ENCODE measurements around the gene OSR1.
"Not testable (repeated sequence)": the region's sequence is repeated elsewhere in the genome, so short reads cannot be mapped to it uniquely, and the experiment has no call there.

Gene OSR1

DNA sequence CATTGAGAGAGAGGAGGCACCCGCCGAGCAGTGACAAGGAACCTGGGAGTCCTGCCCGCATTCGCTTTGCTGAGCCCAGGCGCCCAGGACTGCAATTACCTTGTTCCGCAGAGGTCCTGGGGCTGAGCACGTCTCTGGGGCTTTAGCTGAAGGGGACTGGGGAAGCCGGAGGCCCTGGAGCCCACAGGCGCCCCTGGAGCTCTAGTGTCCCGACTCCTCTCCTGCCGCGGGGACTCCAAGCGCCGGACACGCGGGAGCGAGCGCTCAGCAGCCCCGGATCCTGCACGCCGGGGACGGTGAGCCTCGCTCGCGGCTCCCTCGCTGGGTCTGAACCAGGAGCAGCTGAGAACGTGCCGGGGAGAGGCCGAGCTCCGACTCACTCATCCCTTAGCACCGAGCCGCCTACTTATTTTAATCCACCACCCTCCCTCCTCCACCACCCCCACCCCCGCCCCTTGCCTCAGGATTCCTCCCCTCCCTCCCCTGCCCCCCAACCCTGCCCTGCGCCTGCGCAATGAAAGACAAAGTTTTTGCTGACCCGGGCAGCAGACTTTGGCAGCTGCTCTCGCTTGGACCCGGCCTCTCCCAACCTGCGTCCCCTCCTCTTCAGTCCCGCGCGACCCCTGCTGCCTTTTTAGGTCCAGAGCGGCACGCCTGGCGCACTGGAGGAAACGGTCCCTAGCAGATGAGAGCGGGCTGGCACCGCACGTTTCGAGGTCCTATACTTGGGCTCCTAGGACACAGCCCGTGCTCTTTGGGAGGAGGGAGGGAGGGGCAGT is at the start of gene OSR1:
OSR1 (minus strand) TSS at position 382 of the 779 bp plus-strand sequence. CDS start 4,818 bp downstream, outside the sequence.
- DNase-seq (ENCODE audit: low read depth in 2 of 2): no peak

DNA sequence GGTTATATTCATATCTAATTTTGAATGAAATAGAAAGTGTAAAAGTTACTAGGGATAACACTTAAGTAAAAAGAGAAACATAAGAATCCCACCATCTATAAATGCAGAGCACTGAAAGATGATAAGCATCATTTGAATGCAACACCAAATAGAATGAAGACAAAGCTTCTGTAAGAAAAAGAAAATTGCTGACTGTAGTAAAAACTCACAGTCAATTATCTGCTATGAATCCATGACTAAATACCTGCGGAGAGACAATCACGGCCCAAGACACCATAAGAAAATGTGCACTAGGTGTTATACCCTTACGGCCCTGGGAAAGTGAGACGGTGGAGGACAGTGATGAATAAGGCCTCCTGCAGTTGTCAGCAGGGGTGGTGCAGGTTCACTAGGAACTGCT is 45.4 kb upstream of the OSR1 start:
- DNase-seq (ENCODE audit: low read depth in 2 of 2): no peak

DNA sequence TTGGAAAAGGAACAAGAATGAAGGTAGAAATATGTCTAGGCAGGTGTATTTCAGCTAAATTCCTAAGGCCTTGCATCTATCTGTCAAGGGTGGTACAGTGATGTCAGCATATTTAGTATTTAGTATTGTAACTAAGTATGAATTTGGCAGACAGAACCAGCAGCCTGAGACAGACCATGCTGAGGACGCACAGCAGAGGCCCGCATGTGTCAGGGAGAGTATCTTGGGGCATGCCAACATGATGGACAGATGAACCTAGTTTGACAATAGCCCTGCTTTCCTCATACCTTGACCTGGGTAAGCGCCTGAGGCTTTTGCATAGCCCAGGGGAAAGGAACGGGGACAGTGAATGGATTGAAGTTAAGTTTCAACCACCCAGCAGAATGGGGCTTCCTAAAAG is 33.8 kb upstream of the OSR1 start:
- DNase-seq (ENCODE audit: low read depth in 2 of 2): no peak

DNA sequence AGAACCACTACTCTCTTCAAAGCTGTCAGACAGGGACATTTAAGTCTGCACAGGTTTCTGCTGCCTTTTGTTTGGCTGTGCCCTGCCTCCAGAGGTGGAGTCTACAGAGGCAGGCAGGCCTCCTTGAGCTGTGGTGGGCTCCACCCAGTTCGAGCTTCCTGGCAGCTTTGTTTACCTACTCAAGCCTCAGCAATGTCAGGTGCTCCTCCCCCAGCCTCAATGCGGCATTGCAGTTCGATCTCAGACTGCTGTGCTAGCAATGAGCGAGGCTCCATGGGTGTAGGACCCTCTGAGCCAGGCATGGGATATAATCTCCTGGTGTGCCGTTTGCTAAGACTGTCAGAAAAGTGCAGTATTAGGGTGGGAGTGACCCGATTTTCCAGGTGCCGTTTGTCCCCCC is 31.0 kb upstream of the OSR1 start:
- not testable (repeated sequence) for DNase-seq (ENCODE audit: low read depth in 2 of 2)

DNA sequence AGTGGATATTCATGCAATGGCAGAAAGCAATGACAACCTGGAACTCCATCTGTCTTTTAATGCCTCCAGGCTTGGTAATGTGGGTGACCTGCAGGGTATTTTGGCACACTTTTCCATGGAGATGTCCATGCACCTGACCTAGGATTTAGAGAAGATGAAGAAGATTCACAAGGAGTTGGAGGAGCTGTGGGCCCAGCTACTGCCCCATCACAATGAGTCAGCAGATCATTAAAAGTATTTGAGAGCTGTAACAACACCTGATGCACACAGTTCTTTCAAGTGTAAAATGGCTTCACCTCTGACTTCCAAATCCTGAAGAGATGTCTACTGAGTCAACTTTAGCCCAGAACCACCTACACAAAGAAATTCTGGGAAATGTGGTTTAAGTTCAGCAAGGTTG is 22.1 kb upstream of the OSR1 start:
- no peak for DNase-seq (ENCODE audit: low read depth in 2 of 2)

DNA sequence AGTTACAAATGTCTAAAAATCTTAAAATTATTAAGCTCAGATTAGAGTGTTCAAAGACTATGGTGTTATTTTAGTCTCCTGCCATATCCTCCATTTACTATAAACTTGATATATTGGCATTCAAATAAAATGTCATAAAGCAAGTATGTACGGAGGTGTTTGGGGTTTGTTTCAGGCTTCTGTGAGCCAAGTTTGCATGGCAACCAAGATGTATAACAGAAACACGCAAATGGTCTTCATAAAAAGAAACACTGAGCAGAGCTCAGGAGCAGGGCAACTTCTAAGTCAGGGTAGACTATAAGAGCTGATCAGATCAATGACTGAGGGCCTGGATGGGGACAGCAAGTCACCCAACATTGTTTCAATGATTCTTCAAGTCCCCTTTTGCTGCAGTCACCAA is 20.5 kb upstream of the OSR1 start:
- no peak for DNase-seq (ENCODE audit: low read depth in 2 of 2)

DNA sequence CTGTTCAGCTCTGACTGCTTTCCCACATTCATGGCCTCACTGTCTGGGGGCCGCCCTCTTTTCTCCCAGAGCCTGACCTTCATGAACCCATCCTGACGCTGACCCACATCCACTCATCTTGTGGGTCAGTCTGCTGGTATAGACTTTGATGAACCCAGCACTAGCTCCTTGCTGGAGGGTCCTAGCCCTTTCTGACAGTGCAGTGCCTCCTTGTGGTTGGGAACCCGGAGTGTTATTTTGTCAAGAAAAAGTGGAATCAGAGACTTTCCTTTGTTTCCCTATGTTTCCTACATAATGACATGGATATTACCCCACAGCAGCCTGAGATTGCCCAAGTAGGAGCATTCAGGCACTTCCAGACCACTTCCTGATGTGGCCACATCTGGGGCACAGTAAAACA is 19.3 kb upstream of the OSR1 start:
- DNase-seq (ENCODE audit: low read depth in 2 of 2): no peak

DNA sequence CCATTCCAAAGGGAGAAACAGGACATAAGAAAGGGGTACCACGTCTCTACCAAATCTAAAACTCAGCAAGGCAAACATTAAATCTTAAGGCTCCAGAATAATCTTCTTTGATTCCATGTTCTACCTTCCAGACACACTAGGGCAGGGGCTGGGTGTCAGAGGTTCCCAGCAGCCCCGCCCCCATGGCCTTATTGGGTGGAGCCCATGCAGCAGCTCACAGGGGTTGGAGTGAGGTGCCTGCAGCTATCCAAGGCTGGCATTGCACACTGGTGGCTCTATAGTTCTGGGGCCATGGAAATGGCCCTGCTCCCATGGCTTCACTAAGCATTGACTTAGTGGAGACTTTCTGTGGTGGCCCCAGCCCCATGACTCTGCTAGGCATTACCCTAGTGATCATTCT is 14.9 kb upstream of the OSR1 start:
- no peak for DNase-seq (ENCODE audit: low read depth in 2 of 2)

DNA sequence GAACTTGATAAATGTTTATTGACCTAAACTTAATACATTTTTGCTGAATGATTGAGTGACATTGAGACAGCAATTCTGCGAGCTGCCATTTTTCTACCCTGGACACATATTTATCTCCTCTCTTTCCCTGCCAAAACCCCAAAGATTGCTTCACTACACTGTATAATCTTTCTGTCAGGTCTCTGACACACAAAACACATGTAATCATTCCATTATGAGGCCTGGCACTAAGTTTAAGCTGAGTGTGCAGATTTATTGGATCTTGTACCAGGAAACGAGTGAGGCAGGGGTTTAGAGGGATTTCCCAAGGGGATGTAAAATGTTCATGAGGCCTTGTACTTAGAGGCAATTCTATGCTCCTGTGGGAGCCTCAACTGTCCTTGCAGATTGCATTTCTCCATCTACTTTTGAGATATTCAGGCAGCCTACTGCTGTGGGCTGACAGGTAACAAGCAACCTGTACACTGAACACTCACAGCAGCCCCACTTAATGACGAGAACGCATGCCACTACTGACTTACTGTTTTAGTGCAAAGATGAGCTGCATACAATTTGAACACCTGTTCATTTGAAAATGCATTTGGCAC is 13.7 kb upstream of the OSR1 start:
- DNase-seq (ENCODE audit: low read depth in 2 of 2): no peak

DNA sequence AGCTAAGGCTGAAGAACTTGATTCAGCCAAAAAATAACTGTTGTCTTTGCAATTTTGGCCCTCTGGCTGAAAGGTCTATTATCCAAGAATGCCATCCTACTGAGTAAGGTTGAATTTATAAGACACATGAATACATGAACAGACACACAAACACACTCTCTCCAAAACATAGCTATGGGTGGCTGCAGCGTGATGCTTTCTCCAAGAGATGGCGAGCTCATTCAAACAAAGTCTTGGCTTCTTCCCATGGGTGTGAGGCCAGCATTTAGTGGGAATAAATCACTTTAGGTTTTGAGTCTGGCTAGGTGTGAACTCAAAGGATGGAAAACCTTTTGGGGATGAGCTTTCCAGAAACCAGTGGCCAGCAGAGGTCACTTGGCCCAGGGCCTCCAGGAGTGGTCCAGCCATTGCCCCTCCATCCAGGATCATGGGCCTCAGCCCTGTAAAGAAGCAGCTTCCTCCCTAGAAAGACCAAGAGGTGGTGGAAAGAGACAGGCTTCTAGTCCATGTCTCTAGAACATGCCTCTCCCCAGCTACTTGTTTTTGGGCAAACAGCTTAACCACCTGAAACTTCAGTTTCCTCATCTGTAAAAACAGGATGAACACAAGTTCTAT is 11.0 kb upstream of the OSR1 start:
- no peak for DNase-seq (ENCODE audit: low read depth in 2 of 2)

DNA sequence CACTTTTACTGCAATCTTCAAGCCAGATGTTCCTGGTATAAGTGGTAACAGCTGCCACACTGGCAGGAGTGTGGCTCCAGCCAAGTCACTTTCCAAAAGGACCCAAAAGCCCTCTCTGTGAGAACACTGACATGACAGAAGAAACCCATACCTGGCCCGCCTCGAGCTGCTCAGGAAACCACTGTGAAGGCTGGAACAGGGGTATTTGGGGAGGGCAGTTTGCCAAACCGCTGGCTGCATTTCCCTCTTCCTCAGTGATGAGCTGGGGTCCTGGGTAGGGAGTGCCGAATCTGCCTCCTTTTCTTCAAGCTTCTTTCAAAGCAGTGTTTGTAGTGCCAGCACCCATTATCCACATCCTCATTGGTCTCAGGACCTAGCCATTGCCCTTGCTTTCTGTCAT is 10.3 kb upstream of the OSR1 start:
- DNase-seq (ENCODE audit: low read depth in 2 of 2): no peak

DNA sequence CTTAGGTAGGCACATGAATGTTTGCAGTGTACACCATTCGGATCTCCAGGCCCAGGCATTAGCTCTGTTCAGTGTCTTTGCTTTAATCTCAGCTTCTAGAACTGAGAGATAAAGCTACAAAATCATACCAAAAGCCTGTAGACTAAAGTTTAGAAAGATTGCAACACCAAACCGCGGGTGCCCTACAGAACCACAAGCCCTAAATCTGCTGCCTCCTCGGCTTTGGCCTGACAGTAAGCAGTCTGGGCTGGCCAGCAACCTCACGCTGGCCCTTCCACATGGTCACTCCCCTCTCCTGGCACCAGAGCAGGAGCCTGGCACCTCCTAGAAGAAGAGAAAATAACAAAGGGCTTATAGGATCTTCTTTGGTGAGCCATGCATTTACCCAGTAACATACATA is 8.9 kb upstream of the OSR1 start:
- no peak for DNase-seq (ENCODE audit: low read depth in 2 of 2)

DNA sequence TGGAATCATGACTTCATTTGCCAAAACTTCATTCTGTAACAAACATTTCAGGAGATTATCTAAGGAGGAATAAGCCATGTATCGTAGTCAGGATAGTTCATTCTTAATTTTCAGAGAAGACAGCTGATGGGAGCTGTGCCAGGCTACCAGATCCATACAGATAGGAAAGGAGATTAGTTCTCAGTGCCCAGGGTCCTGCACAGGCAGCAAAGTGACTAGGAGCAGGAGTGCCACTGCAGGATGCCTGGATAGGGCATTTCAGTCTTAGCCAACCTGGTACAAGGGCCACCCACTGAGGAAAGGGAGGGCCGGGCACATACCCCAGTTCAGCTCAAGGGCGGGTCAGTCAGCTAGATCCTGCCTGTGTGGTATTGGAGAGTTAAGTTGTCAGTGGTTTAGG is 6.7 kb upstream of the OSR1 start:
- no peak for DNase-seq (ENCODE audit: low read depth in 2 of 2)

DNA sequence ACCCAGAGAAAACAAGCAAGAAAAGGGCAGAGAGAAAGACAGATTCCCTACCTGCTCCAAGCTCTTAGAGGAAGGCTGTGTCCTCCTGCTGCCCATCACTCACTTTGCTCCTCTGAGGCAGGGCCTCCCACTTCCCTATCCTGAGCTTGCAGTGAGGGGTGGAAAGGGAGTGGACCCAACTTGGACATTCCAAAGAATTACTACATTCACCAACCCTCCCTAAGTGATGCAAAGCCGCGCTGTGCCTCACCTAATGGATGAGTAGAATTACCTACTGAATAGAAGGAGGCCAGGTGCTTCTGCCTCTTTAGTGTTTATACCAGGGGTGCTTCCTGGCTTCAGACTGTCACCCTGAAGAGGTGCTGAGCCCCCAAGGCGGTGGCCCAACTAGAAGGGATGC is 5.6 kb upstream of the OSR1 start:
- DNase-seq (ENCODE audit: low read depth in 2 of 2): no peak

DNA sequence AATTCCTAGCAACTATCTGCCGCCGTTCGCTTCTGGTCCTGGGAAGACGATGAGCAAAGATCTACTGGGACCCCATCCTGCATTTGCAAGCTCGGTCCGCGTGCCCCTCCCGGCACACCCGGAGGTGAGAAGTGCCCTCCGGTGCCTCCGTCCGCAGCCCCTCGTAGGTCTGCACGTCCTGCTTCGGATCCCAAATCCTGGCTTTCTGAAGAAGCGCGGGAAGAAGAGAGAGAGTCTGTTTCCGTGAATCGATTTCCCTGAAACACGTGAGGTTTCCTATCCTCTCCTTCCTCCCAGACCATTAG is 5.0 kb upstream of the OSR1 start:
- DNase-seq (ENCODE audit: low read depth in 2 of 2): no peak

DNA sequence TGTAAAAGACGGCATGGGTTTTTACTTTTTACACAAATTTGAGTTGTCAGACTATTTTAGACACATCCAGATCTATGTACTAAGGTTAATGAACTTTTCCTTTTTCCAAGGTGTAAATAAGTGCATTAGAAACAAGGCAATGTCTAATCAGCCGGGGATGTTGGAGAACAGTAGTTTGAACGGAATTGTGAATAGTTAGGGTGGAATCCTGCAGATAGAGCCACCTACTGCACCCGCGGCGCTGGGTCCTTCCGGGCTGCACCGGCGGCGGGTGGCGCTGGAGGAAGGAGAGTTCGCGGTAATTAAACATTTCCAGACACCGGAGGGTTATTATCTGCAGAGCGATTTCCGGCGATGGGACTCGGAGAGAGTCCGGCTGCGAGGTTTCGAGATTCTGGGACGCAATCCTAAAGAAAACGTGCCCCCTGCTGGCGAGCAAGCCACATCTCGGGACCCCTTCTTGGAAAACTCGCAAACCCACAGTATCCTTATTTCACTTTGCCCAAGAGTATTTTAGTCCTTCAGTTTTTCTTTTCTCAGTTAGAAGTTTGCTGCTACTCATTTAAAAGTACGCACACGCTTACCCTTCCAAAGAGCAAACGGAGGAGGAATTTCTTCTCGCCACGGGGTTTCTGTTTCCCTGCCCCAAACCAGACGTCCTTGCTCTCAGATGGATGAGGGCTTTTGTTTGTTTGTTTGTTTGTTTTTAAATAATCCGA is 4.5 kb upstream of the OSR1 start:
- DNase-seq (ENCODE audit: low read depth in 2 of 2): no peak

DNA sequence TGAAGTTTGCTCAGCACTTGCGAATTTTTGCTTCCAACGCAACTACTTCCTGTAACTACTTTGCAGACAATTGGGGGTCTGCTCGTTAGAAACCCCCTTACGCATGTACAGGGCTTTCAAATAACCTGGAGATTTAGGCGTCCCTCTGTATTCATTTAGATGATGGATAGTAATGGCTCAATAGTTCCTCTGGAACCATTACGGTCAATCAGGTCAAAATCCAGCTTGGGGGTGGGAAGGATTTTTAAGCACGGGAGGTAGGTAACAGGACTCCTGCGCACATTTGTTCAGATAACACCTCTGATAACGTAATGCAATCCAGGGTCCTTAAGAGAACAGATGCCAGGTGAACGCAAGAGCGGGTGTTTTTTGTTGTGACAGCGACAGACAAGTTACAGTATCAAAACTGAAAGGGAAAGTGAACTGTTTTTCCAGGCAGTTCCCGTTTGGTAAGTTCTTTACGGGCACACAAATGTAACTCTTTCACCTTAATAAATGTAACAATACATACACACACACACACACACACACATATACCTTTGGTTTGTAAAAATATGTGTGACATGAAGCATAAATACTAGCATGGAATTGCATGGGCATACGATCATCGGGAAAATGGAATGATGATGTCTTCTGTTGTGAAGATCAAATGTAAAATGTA is 3.8 kb upstream of the OSR1 start:
- DNase-seq (ENCODE audit: low read depth in 2 of 2): no peak

DNA sequence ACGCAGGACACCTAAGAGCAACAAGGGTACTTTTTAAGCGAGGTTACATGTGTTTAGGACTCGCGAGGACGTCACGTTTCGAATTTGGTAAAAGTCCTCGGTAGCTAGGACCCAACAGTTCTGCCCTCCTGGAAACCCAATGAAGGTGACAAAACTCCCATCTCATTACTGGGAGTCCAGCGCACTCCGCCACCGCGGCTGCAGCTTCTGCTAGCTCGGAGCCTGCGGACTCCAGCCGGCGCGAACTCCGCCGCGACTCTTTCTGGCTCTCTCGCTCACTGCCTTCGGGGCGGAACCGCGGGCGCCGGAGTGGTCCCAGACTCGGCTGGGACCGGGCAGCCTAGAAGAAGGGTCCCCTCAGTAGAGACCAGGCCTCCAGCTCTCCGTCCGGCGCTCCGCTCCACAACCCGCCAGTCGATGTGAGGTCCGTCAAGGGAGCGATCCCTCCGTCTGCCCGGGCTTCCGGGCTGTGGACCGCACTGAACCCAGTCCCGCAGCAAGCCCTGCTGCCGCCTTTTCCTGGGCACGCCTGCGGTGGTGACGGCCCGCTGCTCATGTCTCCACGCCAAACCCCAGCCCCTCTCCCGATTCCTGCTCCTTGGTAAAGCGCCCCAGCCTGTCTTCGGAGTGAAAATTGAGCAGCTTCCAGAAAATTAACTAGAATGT is 3.0 kb upstream of the OSR1 start:
- no peak for DNase-seq (ENCODE audit: low read depth in 2 of 2)

DNA sequence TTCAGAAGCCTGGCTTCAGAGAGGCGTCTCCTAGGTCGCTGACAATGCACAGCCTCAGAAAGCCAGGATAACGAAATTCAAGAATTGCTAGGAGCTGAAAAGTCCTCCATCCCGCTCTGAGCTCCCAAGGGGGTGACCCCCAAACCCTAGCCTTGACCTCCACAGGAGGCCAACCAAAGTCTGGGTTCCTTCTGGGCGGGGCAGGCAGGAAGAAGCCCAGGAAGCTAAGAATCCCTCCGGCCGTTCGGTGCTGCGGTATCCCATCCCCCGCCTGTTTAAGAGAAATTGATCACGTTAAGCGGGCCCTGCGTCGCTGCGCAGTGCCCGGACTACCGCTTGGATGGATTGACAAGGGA is 2.5 kb upstream of the OSR1 start:
- no peak for DNase-seq (ENCODE audit: low read depth in 2 of 2)

DNA sequence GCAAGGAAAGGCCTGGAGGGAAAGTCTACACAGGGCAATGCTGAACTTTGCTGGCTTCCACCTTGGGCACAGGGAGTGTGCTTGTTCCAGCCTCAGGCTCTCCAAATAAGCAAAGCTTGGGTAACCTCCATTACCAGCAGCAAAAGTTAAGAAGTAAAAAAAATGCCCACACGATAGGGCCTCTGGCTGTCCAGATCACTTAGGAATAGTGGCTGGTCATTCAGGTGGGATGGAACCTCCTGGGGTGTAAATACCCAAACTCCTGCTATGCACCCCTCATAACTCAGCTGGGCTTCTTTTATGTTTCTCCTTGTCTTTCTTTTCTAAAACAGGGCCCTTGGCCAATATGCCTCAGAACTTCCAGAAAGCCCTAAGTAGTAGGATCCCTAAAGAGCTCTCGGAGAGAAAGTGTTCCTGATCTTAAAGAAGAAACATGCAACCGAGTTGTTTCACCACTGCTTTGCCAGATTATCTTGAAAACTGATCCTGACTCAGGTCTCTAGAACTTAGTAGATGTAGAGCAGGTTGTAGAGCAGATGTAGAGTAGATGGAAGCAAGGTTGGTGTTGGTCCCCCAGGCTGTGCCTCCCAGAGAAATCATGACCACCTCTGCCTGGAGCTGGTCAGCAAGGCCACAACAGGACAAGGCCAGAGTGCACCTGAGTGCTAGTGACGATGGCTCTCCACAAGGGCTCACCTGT is 2.0 kb upstream of the OSR1 start:
- no peak for DNase-seq (ENCODE audit: low read depth in 2 of 2)

DNA sequence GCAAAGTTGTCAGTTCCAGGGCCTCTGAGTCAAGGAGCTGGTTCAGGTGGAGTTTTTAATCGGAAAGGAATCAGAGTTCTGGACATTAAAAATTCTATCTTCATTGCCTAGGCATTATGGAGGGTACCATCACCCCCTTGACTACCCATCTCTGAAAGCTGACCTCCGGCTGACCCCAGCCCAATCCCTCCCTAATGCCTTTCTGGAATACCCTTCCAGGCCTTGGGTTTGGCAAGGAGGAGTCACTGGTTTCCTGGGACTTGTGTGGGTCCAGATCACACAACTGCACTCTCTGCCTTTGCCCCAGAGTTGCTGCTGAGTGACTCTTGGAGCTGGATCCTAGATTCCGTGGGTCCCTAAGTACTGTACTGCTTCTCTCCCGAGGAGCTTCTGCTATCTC is 1.0 kb upstream of the OSR1 start:
- DNase-seq (ENCODE audit: low read depth in 2 of 2): no peak
